G401 (cell line): Measurements from ENCODE around the gene ENKD1. TPM values are rescaled to one million over a fixed set of nuclear protein-coding genes. Genes with fewer than 3 reads are reported as not detected.

Experiments used
- DNase-seq: peaks from one replicate; pipeline ENCODE4 v3.0.0-alpha.2; 2015; ENCODE audit warnings: low spot score
- in situ Hi-C: cut with HindIII; loops from 2 replicates; pipeline ENCODE4 v1.10.0; 2016; ENCODE audit warnings: low sequenced_read_pairs, mixed read lengths
- total RNA-seq: library from RNA; depleted of rRNA; stranded (reverse); fragments of >200 nt; shearing (Covaris generic); gene quantifications from 2 replicates; pipeline ENCODE4 v1.2.3, GENCODE V29; 2014; rRNA removed

The ENKD1 gene
- total RNA-seq, 1 experiment from 2014 or later, result 2.1 TPM

GRCh38 chr16:67632415-67633172 is 34.0 kb downstream of the ENKD1 start:
- peak; percentile 53 for DNase-seq
- in situ Hi-C loops, result no loop called here

GRCh38 chr16:67628216-67628615 is 38.3 kb downstream of the ENKD1 start:
- no peak for DNase-seq
- in situ Hi-C loops, result no loop called here

- in situ Hi-C loops, result no loop called here
- DNase-seq, result no peak
Observed at GRCh38 chr16:67613808-67614207, 52.7 kb downstream of the ENKD1 start.

Other genes with a start within 250 kb of the ENKD1 start
- not detected in 2 replicates for gene HSD11B2, start 235.6 kb downstream of the ENKD1 start, total RNA-seq
- 91.8 and 119 TPM in 2 replicates for gene ATP6V0D1, start 185.6 kb downstream of the ENKD1 start, total RNA-seq
- not detected in 2 replicates for gene AGRP, start 183.2 kb downstream of the ENKD1 start, total RNA-seq
- gene RIPOR1, start 137.9 kb downstream of the ENKD1 start, total RNA-seq, result 4.1 and 11.5 TPM in 2 replicates
- 32.4 and 37.3 TPM in 2 replicates for gene CTCF, start 104.2 kb downstream of the ENKD1 start, total RNA-seq
- 4.1 and 10.7 TPM in 2 replicates for gene CARMIL2, start 21.6 kb downstream of the ENKD1 start, total RNA-seq
- 27.1 and 33.2 TPM in 2 replicates for gene ACD, start 6.5 kb downstream of the ENKD1 start, total RNA-seq
- 6.6 and 13.5 TPM in 2 replicates for gene PARD6A, start 5.8 kb downstream of the ENKD1 start, total RNA-seq
- not detected in 2 replicates for gene C16orf86, start 64 bp upstream of the ENKD1 start, total RNA-seq
- 26.2 TPM in 2 replicates for gene GFOD2, start 52.6 kb upstream of the ENKD1 start, total RNA-seq
- 3.0 and 5.9 TPM in 2 replicates for gene RANBP10, start 139.8 kb upstream of the ENKD1 start, total RNA-seq
- gene TSNAXIP1, start 140.1 kb upstream of the ENKD1 start, total RNA-seq, result 0.49 and 0.95 TPM in 2 replicates
- 38.6 and 50.8 TPM in 2 replicates for gene THAP11, start 175.6 kb upstream of the ENKD1 start, total RNA-seq
- 419 and 444 TPM in 2 replicates for gene NUTF2, start 180.2 kb upstream of the ENKD1 start, total RNA-seq
- gene CENPT, start 180.9 kb upstream of the ENKD1 start, total RNA-seq, result 27.6 and 41.8 TPM in 2 replicates
- 40.0 and 80.9 TPM in 2 replicates for gene EDC4, start 206.3 kb upstream of the ENKD1 start, total RNA-seq
- not detected in 2 replicates for gene NRN1L, start 218.1 kb upstream of the ENKD1 start, total RNA-seq
- 34.4 and 40.8 TPM in 2 replicates for gene PSKH1, start 226.5 kb upstream of the ENKD1 start, total RNA-seq